ENCODE data around the gene IFNA2. TPM values are rescaled to one million over a fixed set of nuclear protein-coding genes. Genes with fewer than 3 reads are reported as not detected.

Gene IFNA2
- total and polyA plus RNA-seq, 4 donors, result not detected

DNA sequence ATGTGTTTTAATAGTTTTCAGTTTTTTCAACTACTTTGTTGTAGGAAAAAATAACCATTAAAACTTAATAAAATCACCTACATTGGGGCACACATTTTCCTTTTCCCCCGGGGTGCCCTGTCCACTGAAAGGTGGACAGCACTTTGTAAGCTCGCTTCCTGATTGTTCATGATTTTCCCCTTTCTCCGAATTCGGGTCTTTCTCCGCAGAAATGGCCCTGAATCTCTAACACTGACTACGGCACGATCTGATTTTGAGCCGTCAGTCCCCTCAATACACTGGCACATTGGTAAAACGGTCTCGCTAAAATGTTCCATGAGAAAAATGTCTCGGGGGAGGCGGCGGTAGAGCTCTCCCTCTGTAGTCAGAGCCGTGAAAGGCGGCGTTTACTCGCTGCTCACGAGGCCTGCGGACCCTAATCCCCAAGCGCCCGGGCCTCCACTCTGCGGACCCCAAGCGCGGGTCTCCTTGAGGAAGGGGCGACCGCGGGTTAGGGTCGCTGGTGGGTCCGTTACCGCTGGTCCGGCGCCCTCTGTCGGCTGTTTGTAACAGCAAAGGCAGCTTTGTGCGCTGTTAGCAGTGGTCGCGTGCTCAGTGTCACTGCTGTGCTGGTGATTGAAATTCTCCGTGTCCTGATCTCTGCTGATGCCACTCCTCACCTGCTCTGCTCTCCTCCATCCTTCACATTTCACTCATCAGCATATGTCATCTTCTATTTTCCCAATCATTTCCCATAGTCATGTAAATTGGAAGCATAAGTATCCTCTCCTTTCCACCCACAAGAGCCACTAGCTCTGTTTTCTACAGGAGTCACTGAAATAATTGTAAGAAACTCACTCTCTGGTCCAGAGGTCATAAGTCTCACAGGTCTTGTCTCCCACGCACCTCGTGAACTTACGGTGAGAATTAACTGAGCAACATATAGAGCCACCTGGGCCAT is 10.8 kb upstream of the IFNA2 start:
- peaks cover 0 to 5% (median 0%) of the 10 kb centered on the region in 5 donors for H3K4me1 ChIP-seq (ENCODE audit: control insufficient read depth in 5 of 5, insufficient read depth in 5 of 5, low read length in 5 of 5)
- DNase-seq (peak; percentile 44 to 57 (median 48)), ATAC-seq (ENCODE audit: insufficient read depth, low FRiP score) (peak; percentile 56)
- no peaks in the 10 kb centered on the region for H3K9me3 ChIP-seq (ENCODE audit: control insufficient read depth in 4 of 4, insufficient read depth in 3 of 4, low read length in 3 of 4)
- no peak overlapping the region for H3K27ac ChIP-seq (ENCODE audit: low read depth in 1 of 2, low read length in 1 of 2)
- H3K27me3 ChIP-seq (ENCODE audit: control insufficient read depth in 3 of 3, insufficient read depth in 3 of 3, low read length in 2 of 3), result peaks cover 0 to 56% (median 21%) of the 10 kb centered on the region in 3 donors
- H3K36me3 ChIP-seq (ENCODE audit: control insufficient read depth in 4 of 4, insufficient read depth in 4 of 4, low read length in 4 of 4), result no peaks in the 10 kb centered on the region
- H3K4me3 ChIP-seq, result peak overlapping the region; percentile 21
- peak; percentile 35 for TF ChIP-seq CTCF (IDR thresholded peaks at IDR 0.05; ENCODE audit: control extremely low read depth, extremely low read depth)
- WGBS, 2 donors, result 8 to 9% methylated on average over 40 of the region's 40 CpGs
- peak overlapping the region; percentile 18 to 65 for H3K9ac ChIP-seq (ENCODE audit: insufficient read depth in 1 of 2, low read length in 2 of 2)

DNA sequence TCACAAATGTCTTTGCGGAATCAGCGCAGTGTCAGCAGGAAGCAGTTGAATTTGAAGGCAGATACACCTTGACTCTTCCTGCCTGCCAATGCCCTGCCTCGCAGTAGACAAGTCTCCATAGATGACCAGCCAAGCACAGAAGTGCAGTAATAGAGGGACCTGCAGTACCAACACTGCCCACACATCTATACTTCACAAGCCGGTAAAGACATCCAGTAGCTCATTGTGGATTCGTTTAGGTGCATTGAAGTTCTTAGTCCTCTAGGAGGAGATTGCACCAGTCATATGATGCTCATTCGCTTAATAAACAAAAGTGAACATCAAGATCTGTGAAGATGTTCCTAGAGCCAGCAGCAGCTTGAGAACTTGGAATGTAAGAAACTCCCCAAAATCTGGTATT is 7.1 kb upstream of the IFNA2 start:
- H3K27me3 ChIP-seq (ENCODE audit: control insufficient read depth in 3 of 3, insufficient read depth in 3 of 3, low read length in 2 of 3), result peaks cover 0 to 47% (median 20%) of the 10 kb centered on the region in 3 donors
- ATAC-seq (ENCODE audit: insufficient read depth, low FRiP score), result no peak
- no peak for DNase-seq

GRCh38 chr9:21383627-21384026 is 1.6 kb downstream of the IFNA2 start:
- H3K4me3 ChIP-seq, result no peak overlapping the region
- no peaks in the 10 kb centered on the region for H3K36me3 ChIP-seq (ENCODE audit: control insufficient read depth in 4 of 4, insufficient read depth in 4 of 4, low read length in 4 of 4)
- H3K27ac ChIP-seq (ENCODE audit: low read depth in 1 of 2, low read length in 1 of 2), result no peak overlapping the region
- H3K4me1 ChIP-seq (ENCODE audit: control insufficient read depth in 5 of 5, insufficient read depth in 5 of 5, low read length in 5 of 5), result no peaks in the 10 kb centered on the region
- 60 to 71% methylated on average over 4 of the region's 4 CpGs for WGBS, 2 donors
- no peak for DNase-seq
- ATAC-seq (ENCODE audit: insufficient read depth, low FRiP score), result no peak
- H3K9me3 ChIP-seq (ENCODE audit: control insufficient read depth in 4 of 4, insufficient read depth in 3 of 4, low read length in 3 of 4), result no peaks in the 10 kb centered on the region
- H3K27me3 ChIP-seq (ENCODE audit: control insufficient read depth in 3 of 3, insufficient read depth in 3 of 3, low read length in 2 of 3), result no peaks in the 10 kb centered on the region
- H3K9ac ChIP-seq (ENCODE audit: insufficient read depth in 1 of 2, low read length in 2 of 2), result no peak overlapping the region
- TF ChIP-seq CTCF (IDR thresholded peaks at IDR 0.05; ENCODE audit: control extremely low read depth, extremely low read depth), result no peak

More for the DNA sequence above, 7.1 kb upstream of the IFNA2 start:
- 77 to 85% methylated on average over 6 of the region's 6 CpGs for WGBS, 2 donors
- Histone ChIP-seq H3K36me3 (ENCODE audit: control insufficient read depth in 4 of 4, insufficient read depth in 4 of 4, low read length in 4 of 4) (no peaks in the 10 kb centered on the region), H3K27ac (ENCODE audit: low read depth in 1 of 2, low read length in 1 of 2) (no peak overlapping the region), H3K4me1 (ENCODE audit: control insufficient read depth in 5 of 5, insufficient read depth in 5 of 5, low read length in 5 of 5) (peaks cover 0 to 5% (median 0%) of the 10 kb centered on the region in 5 donors), H3K9ac (ENCODE audit: insufficient read depth in 1 of 2, low read length in 2 of 2) (no peak overlapping the region), H3K4me3 (no peak overlapping the region), H3K9me3 (ENCODE audit: control insufficient read depth in 4 of 4, insufficient read depth in 3 of 4, low read length in 3 of 4) (no peaks in the 10 kb centered on the region)
- TF ChIP-seq CTCF (IDR thresholded peaks at IDR 0.05; ENCODE audit: control extremely low read depth, extremely low read depth), result no peak

Measured in lung (tissue), 12 donors.